Measurements from ENCODE around the gene NQO1.
A peak's percentile ranks its signal among the peaks of the same experiment; 100 is the strongest.
"Not testable (repeated sequence)": the region's sequence is repeated elsewhere in the genome, so short reads cannot be mapped to it uniquely, and the experiment has no call there.

NQO1 gene

GRCh38 chr16:69741519-69741918 is 15.2 kb upstream of the NQO1 start:
- no peak overlapping the region for H3K4me2 ChIP-seq (ENCODE audit: low read length)
- TF ChIP-seq CTCF (IDR thresholded peaks at IDR 0.05), result no peak
- H3K4me1 ChIP-seq, result no peaks in the 10 kb centered on the region
- no peaks in the 10 kb centered on the region for H3K79me2 ChIP-seq
- no peak overlapping the region for H2AFZ ChIP-seq
- H3K9ac ChIP-seq, result no peak overlapping the region
- H3K36me3 ChIP-seq (ENCODE audit: control insufficient read depth, insufficient read depth, low read length), result no peaks in the 10 kb centered on the region
- H3K27me3 ChIP-seq (ENCODE audit: control insufficient read depth, insufficient read depth, low read length), result no peaks in the 10 kb centered on the region
- H3K4me3 ChIP-seq (ENCODE audit: low read depth, low read length), result no peak overlapping the region
- no peak overlapping the region for H3K27ac ChIP-seq
- H3K9me3 ChIP-seq (ENCODE audit: control insufficient read depth, low read length), result no peaks in the 10 kb centered on the region

GRCh38 chr16:69732101-69732500 is 5.7 kb upstream of the NQO1 start:
- Histone ChIP-seq H3K4me3 (ENCODE audit: low read depth, low read length) (no peak overlapping the region), H3K27ac (no peak overlapping the region), H3K9me3 (ENCODE audit: control insufficient read depth, low read length) (no peaks in the 10 kb centered on the region), H3K36me3 (ENCODE audit: control insufficient read depth, insufficient read depth, low read length) (no peaks in the 10 kb centered on the region), H3K4me2 (ENCODE audit: low read length) (no peak overlapping the region), H2AFZ (no peak overlapping the region), H3K79me2 (no peaks in the 10 kb centered on the region), H3K27me3 (ENCODE audit: control insufficient read depth, insufficient read depth, low read length) (no peaks in the 10 kb centered on the region), H3K9ac (no peak overlapping the region), H3K4me1 (peaks cover under 1% of the 10 kb centered on the region)
- TF ChIP-seq CTCF (IDR thresholded peaks at IDR 0.05), result no peak

- H3K36me3 ChIP-seq (ENCODE audit: control insufficient read depth, insufficient read depth, low read length); H3K9me3 ChIP-seq (ENCODE audit: control insufficient read depth, low read length); H3K4me2 ChIP-seq (ENCODE audit: low read length); H3K9ac ChIP-seq; H3K4me1 ChIP-seq; H2AFZ ChIP-seq; H3K27me3 ChIP-seq (ENCODE audit: control insufficient read depth, insufficient read depth, low read length); H3K4me3 ChIP-seq (ENCODE audit: low read depth, low read length); H3K27ac ChIP-seq; H3K79me2 ChIP-seq: not testable (repeated sequence)
These were observed 4.9 kb upstream of the NQO1 start for GRCh38 chr16:69731280-69731679.

- H3K27me3 ChIP-seq (ENCODE audit: control insufficient read depth, insufficient read depth, low read length); H2AFZ ChIP-seq; H3K4me2 ChIP-seq (ENCODE audit: low read length); H3K9ac ChIP-seq; H3K4me1 ChIP-seq; H3K4me3 ChIP-seq (ENCODE audit: low read depth, low read length); H3K9me3 ChIP-seq (ENCODE audit: control insufficient read depth, low read length); H3K36me3 ChIP-seq (ENCODE audit: control insufficient read depth, insufficient read depth, low read length); H3K79me2 ChIP-seq; H3K27ac ChIP-seq: not testable (repeated sequence)
These were observed 2.7 kb upstream of the NQO1 start for GRCh38 chr16:69729030-69729429.

GRCh38 chr16:69727916-69728270 is 1.5 kb upstream of the NQO1 start:
- Histone ChIP-seq H3K4me3 (ENCODE audit: low read depth, low read length) (no peak overlapping the region), H3K9ac (no peak overlapping the region), H3K27ac (no peak overlapping the region), H3K9me3 (ENCODE audit: control insufficient read depth, low read length) (no peaks in the 10 kb centered on the region), H3K4me1 (peaks cover 6% of the 10 kb centered on the region), H3K79me2 (no peaks in the 10 kb centered on the region), H3K36me3 (ENCODE audit: control insufficient read depth, insufficient read depth, low read length) (no peaks in the 10 kb centered on the region), H3K27me3 (ENCODE audit: control insufficient read depth, insufficient read depth, low read length) (no peaks in the 10 kb centered on the region), H3K4me2 (ENCODE audit: low read length) (no peak overlapping the region), H2AFZ (no peak overlapping the region)
- TF ChIP-seq CTCF (IDR thresholded peaks at IDR 0.05), result no peak

- no peaks in the 10 kb centered on the region for H3K27me3 ChIP-seq (ENCODE audit: control insufficient read depth, insufficient read depth, low read length)
- no peaks in the 10 kb centered on the region for H3K9me3 ChIP-seq (ENCODE audit: control insufficient read depth, low read length)
- H3K4me1 ChIP-seq, result peaks cover 6% of the 10 kb centered on the region
- peak overlapping the region; percentile 62 for H3K4me3 ChIP-seq (ENCODE audit: low read depth, low read length)
- H3K9ac ChIP-seq, result no peak overlapping the region
- peak overlapping the region; percentile 81 for H2AFZ ChIP-seq
- TF ChIP-seq CTCF (IDR thresholded peaks at IDR 0.05), result no peak
- H3K79me2 ChIP-seq, result no peaks in the 10 kb centered on the region
- no peaks in the 10 kb centered on the region for H3K36me3 ChIP-seq (ENCODE audit: control insufficient read depth, insufficient read depth, low read length)
- H3K4me2 ChIP-seq (ENCODE audit: low read length), result peak overlapping the region; percentile 71
- no peak overlapping the region for H3K27ac ChIP-seq
These were observed 664 bp downstream of the NQO1 start for GRCh38 chr16:69725480-69726312.

Data from parathyroid adenoma (tissue), 2 donors.